H9 (cell line): ENCODE measurements around the gene SMYD4. TPM values are rescaled to one million over a fixed set of nuclear protein-coding genes. Genes with fewer than 3 reads are reported as not detected.

Experiments used
- DNase-seq: peaks from one replicate; pipeline ENCODE4 v3.0.0-alpha.2; 2017
- H2AFZ ChIP-seq: one replicate; pipeline ENCODE4 v1.6.1; 2013; ENCODE audit warnings: mild to moderate bottlenecking, low read length, control low read depth, moderate library complexity
- H2AK5ac ChIP-seq: 2 replicates; pipeline ENCODE4 v1.6.1; 2013; ENCODE audit warnings: low read length, control low read depth, mixed read lengths; ENCODE audit not compliant: insufficient read length
- H2BK120ac ChIP-seq: one replicate; pipeline ENCODE4 v1.6.1; 2013; ENCODE audit warnings: low read depth, mild to moderate bottlenecking, low read length, control low read depth, inconsistent platforms; ENCODE audit not compliant: poor library complexity, severe bottlenecking
- H2BK12ac ChIP-seq: 2 replicates; pipeline ENCODE4 v1.6.1; 2013; ENCODE audit warnings: low read length, control low read depth, mixed read lengths, low read depth; ENCODE audit not compliant: insufficient read length
- H2BK15ac ChIP-seq: 2 replicates; pipeline ENCODE4 v1.6.1; 2013; ENCODE audit warnings: low read depth, low read length, control low read depth
- H2BK20ac ChIP-seq: one replicate; pipeline ENCODE4 v1.6.1; 2013; ENCODE audit warnings: low read depth, mild to moderate bottlenecking, low read length, control low read depth, inconsistent platforms; ENCODE audit not compliant: poor library complexity, severe bottlenecking
- H2BK5ac ChIP-seq: 2 replicates; pipeline ENCODE4 v1.6.1; 2013; ENCODE audit warnings: low read length, control low read depth, mixed read lengths; ENCODE audit not compliant: insufficient read length
- H3K14ac ChIP-seq: 2 replicates; pipeline ENCODE4 v1.6.1; 2013; ENCODE audit warnings: low read length, control low read depth; ENCODE audit not compliant: insufficient read depth
- H3K18ac ChIP-seq: 2 replicates; pipeline ENCODE4 v1.6.1; 2013; ENCODE audit warnings: low read depth, mild to moderate bottlenecking, mixed read lengths, low read length, control low read depth; ENCODE audit not compliant: insufficient read length
- H3K23ac ChIP-seq: 2 replicates; pipeline ENCODE4 v1.6.1; 2013; ENCODE audit warnings: low read length, control low read depth, mixed read lengths, low read depth; ENCODE audit not compliant: insufficient read length
- H3K23me2 ChIP-seq: 2 replicates; pipeline ENCODE4 v1.6.1; 2013; ENCODE audit warnings: low read depth, mild to moderate bottlenecking, mixed read lengths, low read length, control low read depth; ENCODE audit not compliant: insufficient read length, poor library complexity, severe bottlenecking
- H3K27ac ChIP-seq: 2 replicates; pipeline ENCODE4 v1.5.1; 2013; ENCODE audit warnings: low read length, control low read depth, mixed read lengths, low read depth; ENCODE audit not compliant: insufficient read length
- H3K27me3 ChIP-seq: 2 replicates; pipeline ENCODE4 v1.6.1; 2013; ENCODE audit warnings: low read length, control low read depth, inconsistent platforms; ENCODE audit not compliant: insufficient read depth
- H3K4ac ChIP-seq: 2 replicates; pipeline ENCODE4 v1.6.1; 2013; ENCODE audit warnings: low read depth, mild to moderate bottlenecking, control low read depth, inconsistent platforms, low read length, moderate library complexity
- H3K4me1 ChIP-seq: 2 replicates; pipeline ENCODE4 v1.6.1; 2013; ENCODE audit warnings: low read length, control low read depth, inconsistent platforms; ENCODE audit not compliant: insufficient read depth
- H3K4me2 ChIP-seq: 2 replicates; pipeline ENCODE4 v1.6.1; 2013; ENCODE audit warnings: low read length, control low read depth, mixed read lengths; ENCODE audit not compliant: insufficient read length, insufficient read depth
- H3K56ac ChIP-seq: 2 replicates; pipeline ENCODE4 v1.6.1; 2013; ENCODE audit warnings: low read depth, mild to moderate bottlenecking, mixed read lengths, low read length, control low read depth; ENCODE audit not compliant: insufficient read length
- H3K79me1 ChIP-seq: 2 replicates; pipeline ENCODE4 v1.6.1; 2013; ENCODE audit warnings: low read depth, mild to moderate bottlenecking, moderate library complexity, low read length, control low read depth, inconsistent platforms; ENCODE audit not compliant: insufficient read depth, poor library complexity, severe bottlenecking
- H3K79me2 ChIP-seq: 2 replicates; pipeline ENCODE4 v1.6.1; 2013; ENCODE audit warnings: low read length, control low read depth, inconsistent platforms; ENCODE audit not compliant: insufficient read depth
- H3K9ac ChIP-seq: 2 replicates; pipeline ENCODE4 v1.6.1; 2013; ENCODE audit warnings: low read length, control low read depth, mixed read lengths; ENCODE audit not compliant: insufficient read length; ENCODE audit errors: extremely low read depth
- H3K9me3 ChIP-seq: one replicate; pipeline ENCODE4 v1.6.1; 2013; ENCODE audit warnings: low read depth, low read length, inconsistent platforms; ENCODE audit not compliant: control insufficient read depth
- H3T11ph ChIP-seq: one replicate; pipeline ENCODE4 v1.6.1; 2013; ENCODE audit warnings: mild to moderate bottlenecking, low read length, control low read depth, inconsistent platforms
- H4K20me1 ChIP-seq: one replicate; pipeline ENCODE4 v1.6.1; 2013; ENCODE audit not compliant: control insufficient read depth, insufficient read length, insufficient read depth
- H4K5ac ChIP-seq: 2 replicates; pipeline ENCODE4 v1.6.1; 2013; ENCODE audit warnings: low read depth, mild to moderate bottlenecking, mixed read lengths, low read length, control low read depth; ENCODE audit not compliant: insufficient read length
- H4K8ac ChIP-seq: replicated peaks from 2 replicates; pipeline ENCODE4 v1.6.1; 2013; ENCODE audit warnings: low read length, control low read depth, mixed read lengths, low read depth; ENCODE audit not compliant: insufficient read length
- H4K91ac ChIP-seq: 2 replicates; pipeline ENCODE4 v1.6.1; 2013; ENCODE audit warnings: low read depth, mild to moderate bottlenecking, moderate library complexity, mixed read lengths, low read length, control low read depth; ENCODE audit not compliant: insufficient read length
- H3K27ac Mint-ChIP-seq, 3 experiments: 2 replicates in 2 of 3; 3 replicates in 1 of 3; pipeline ENCODE4 v1.8.0; 2020 to 2021; ENCODE audit warnings: mixed read lengths in 3 of 3, mild to moderate bottlenecking in 1 of 3, moderate library complexity in 1 of 3
- H3K27me3 Mint-ChIP-seq: 2 replicates; pipeline ENCODE4 v1.8.0; 2021; ENCODE audit warnings: low read depth, mild to moderate bottlenecking, moderate library complexity, mixed read lengths
- H3K36me3 Mint-ChIP-seq, 3 experiments: 2 replicates in 2 of 3; 3 replicates in 1 of 3; pipeline ENCODE4 v1.8.0; 2020 to 2021; ENCODE audit warnings: low read depth in 3 of 3, mixed read lengths in 3 of 3; ENCODE audit not compliant: insufficient read depth in 1 of 3
- H3K4me1 Mint-ChIP-seq, 2 experiments: 2 replicates each; pipeline ENCODE4 v1.8.0; 2020; ENCODE audit warnings: mixed read lengths in 2 of 2
- H3K4me3 Mint-ChIP-seq, 2 experiments: 2 replicates in 1 of 2; 3 replicates in 1 of 2; pipeline ENCODE4 v1.8.0; 2020 to 2021; ENCODE audit warnings: mild to moderate bottlenecking in 2 of 2, mixed read lengths in 2 of 2, moderate library complexity in 1 of 2
- H3K9me3 Mint-ChIP-seq, 2 experiments: 2 replicates in 1 of 2; 3 replicates in 1 of 2; pipeline ENCODE4 v1.8.0; 2020; ENCODE audit warnings: mild to moderate bottlenecking in 2 of 2, mixed read lengths in 2 of 2, moderate library complexity in 1 of 2
- CTCF ChIP-seq: fragments of 200-600 bp; sonication (generic); conservative IDR thresholded peaks from 3 replicates; pipeline ENCODE4 v1.8.0; 2021; ENCODE audit warnings: antibody characterized with exemption, mild to moderate bottlenecking
- WGBS: extraction: QIAGEN DNeasy Blood & Tissue Kit; methylation state at CpG from one replicate; pipeline ENCODE4 v1.1.7; 2013; ENCODE audit warnings: missing lambda C conversion rate, low lambda C conversion rate, mixed read lengths; ENCODE audit not compliant: insufficient read length; ENCODE audit errors: extremely low coverage; 5-methylcytosine and 5-hydroxymethylcytosine counted together
- total RNA-seq: library from RNA; stranded (reverse); gene quantifications from 2 replicates; pipeline ENCODE4 v1.2.1, GENCODE V29; 2021

Gene SMYD4
- total RNA-seq, 1 experiment from 2014 or later: 28.8 TPM

- no peak for TF ChIP-seq CTCF
Measured at GRCh38 chr17:1753767-1754429, 75.8 kb downstream of the SMYD4 start.

More at GRCh38 chr17:1753767-1754429, 75.8 kb downstream of the SMYD4 start:
- no peak overlapping the region for H3K4me2 ChIP-seq
- no peak overlapping the region for H3T11ph ChIP-seq
- Mint-ChIP-seq H3K27ac (no peak overlapping the region), H3K4me1 (peaks cover 23 to 28% of the 10 kb centered on the region in 2 experiments), H3K9me3 (no peaks in the 10 kb centered on the region), H3K4me3 (no peak overlapping the region), H3K27me3 (no peaks in the 10 kb centered on the region; the same call in none of the 2 replicates), H3K36me3 (no peaks in the 10 kb centered on the region)
- H3K18ac ChIP-seq: no peak overlapping the region
- no CpG with 5 or more reads among the region's 23 CpGs for WGBS
- H3K9ac ChIP-seq: no peak overlapping the region
- H2BK5ac ChIP-seq: no peak overlapping the region
- no peaks in the 10 kb centered on the region for H3K79me1 ChIP-seq
- no peak overlapping the region for H3K14ac ChIP-seq
- H3K23ac ChIP-seq: no peak overlapping the region
- H3K23me2 ChIP-seq: no peaks in the 10 kb centered on the region
- H2BK12ac ChIP-seq: no peak overlapping the region
- H3K4ac ChIP-seq: no peak overlapping the region
- H4K5ac ChIP-seq: no peak overlapping the region
- no peaks in the 10 kb centered on the region for H3K4me1 ChIP-seq
- no peak overlapping the region for H2AFZ ChIP-seq
- H4K91ac ChIP-seq: no peak overlapping the region
- no peak overlapping the region for H2BK20ac ChIP-seq
- no peaks in the 10 kb centered on the region for H4K20me1 ChIP-seq
- no peak overlapping the region for H2BK15ac ChIP-seq
- no peak overlapping the region for H2BK120ac ChIP-seq
- no peak overlapping the region for H2AK5ac ChIP-seq
- no peak overlapping the region for H4K8ac ChIP-seq
- H3K9me3 ChIP-seq: no peaks in the 10 kb centered on the region
- H3K79me2 ChIP-seq: no peaks in the 10 kb centered on the region
- no peak for DNase-seq
- H3K27ac ChIP-seq: no peak overlapping the region
- H3K27me3 ChIP-seq: no peaks in the 10 kb centered on the region
- H3K56ac ChIP-seq: no peak overlapping the region
